ENCODE measurements around the gene KLK7. TPM values are rescaled to one million over a fixed set of nuclear protein-coding genes. Genes with fewer than 3 reads are reported as not detected.

Gene KLK7
- total RNA-seq, 1 donor from 2014 or later, result not detected

Other genes starting within 250 kb of the KLK7 start
- gene GPR32, start 213.5 kb downstream of the KLK7 start, total RNA-seq, result not detected
- not detected for gene ACP4, start 193.5 kb downstream of the KLK7 start, total RNA-seq
- gene KLK1, start 160.1 kb downstream of the KLK7 start, total RNA-seq, result not detected
- gene KLK15, start 150.3 kb downstream of the KLK7 start, total RNA-seq, result not detected
- not detected for gene KLK3, start 129.0 kb downstream of the KLK7 start, total RNA-seq
- gene KLK2, start 110.5 kb downstream of the KLK7 start, total RNA-seq, result not detected
- not detected for gene KLK4, start 72.5 kb downstream of the KLK7 start, total RNA-seq
- not detected for gene KLK5, start 30.9 kb downstream of the KLK7 start, total RNA-seq
- gene KLK6, start 14.3 kb downstream of the KLK7 start, total RNA-seq, result not detected
- not detected for gene KLK8, start 17.7 kb upstream of the KLK7 start, total RNA-seq
- gene KLK10, start 35.8 kb upstream of the KLK7 start, total RNA-seq, result under 0.01 TPM
- not detected for gene KLK11, start 42.7 kb upstream of the KLK7 start, total RNA-seq
- not detected for gene KLK12, start 51.1 kb upstream of the KLK7 start, total RNA-seq
- gene KLK13, start 81.2 kb upstream of the KLK7 start, total RNA-seq, result not detected
- not detected for gene KLK14, start 99.0 kb upstream of the KLK7 start, total RNA-seq
- gene CTU1, start 124.5 kb upstream of the KLK7 start, total RNA-seq, result 4.2 TPM
- gene SIGLEC9, start 141.0 kb upstream of the KLK7 start, total RNA-seq, result under 0.01 TPM
- gene SIGLEC7, start 158.4 kb upstream of the KLK7 start, total RNA-seq, result 0.52 TPM
- 0.52 TPM for gene CD33, start 241.2 kb upstream of the KLK7 start, total RNA-seq